Astrocyte (in vitro differentiated cells and primary cell): ENCODE data around the gene SYT2. TPM values are rescaled to one million over a fixed set of nuclear protein-coding genes. Genes with fewer than 3 reads are reported as not detected.

Experiments used
- DNase-seq: peaks from one replicate; pipeline ENCODE4 v3.0.0-alpha.2; 2010; ENCODE audit warnings: low read depth
- FAIRE-seq: peaks from 2 replicates; lab custom pipeline; 2011; peaks lifted over from hg19 to GRCh38; lab: Jason Lieb, UNC
- H2AFZ ChIP-seq: 2 replicates; pipeline ENCODE4 v1.6.0; 2012; ENCODE audit warnings: low read depth, low read length, inconsistent platforms
- H3K27ac ChIP-seq: 2 replicates; pipeline ENCODE4 v1.5.1; 2011; ENCODE audit warnings: low read depth, low read length, inconsistent platforms
- H3K27me3 ChIP-seq: 2 replicates; pipeline ENCODE4 v1.6.0; 2011; ENCODE audit warnings: low read length, inconsistent platforms; ENCODE audit not compliant: insufficient read depth
- H3K36me3 ChIP-seq: 2 replicates; pipeline ENCODE4 v1.5.1; 2011; ENCODE audit warnings: low read length, inconsistent platforms; ENCODE audit not compliant: insufficient read depth
- H3K4me1 ChIP-seq: 2 replicates; pipeline ENCODE4 v1.5.1; 2011; ENCODE audit warnings: low read length, inconsistent platforms; ENCODE audit not compliant: insufficient read depth
- H3K4me2 ChIP-seq: 2 replicates; pipeline ENCODE4 v1.6.0; 2012; ENCODE audit warnings: low read length, inconsistent platforms
- H3K4me3 ChIP-seq: 2 replicates; pipeline ENCODE4 v1.5.1; 2011; ENCODE audit warnings: low read depth, mild to moderate bottlenecking, low read length, inconsistent platforms; ENCODE audit not compliant: insufficient read depth
- H3K79me2 ChIP-seq: 2 replicates; pipeline ENCODE4 v1.6.0; 2012; ENCODE audit warnings: mild to moderate bottlenecking, low read length, inconsistent platforms; ENCODE audit not compliant: insufficient read depth
- H3K9ac ChIP-seq: 2 replicates; pipeline ENCODE4 v1.6.0; 2012; ENCODE audit warnings: mild to moderate bottlenecking, low read length, inconsistent platforms
- H3K9me3 ChIP-seq: 2 replicates; pipeline ENCODE4 v1.5.1; 2012; ENCODE audit warnings: low read depth, mild to moderate bottlenecking, low read length, inconsistent platforms; ENCODE audit not compliant: insufficient read depth
- H4K20me1 ChIP-seq: 2 replicates; pipeline ENCODE4 v1.6.0; 2012; ENCODE audit warnings: low read length, inconsistent platforms; ENCODE audit not compliant: insufficient read depth
- H3K27ac Mint-ChIP-seq: one replicate; pipeline ENCODE4 v1.8.0; 2021; ENCODE audit warnings: mild to moderate bottlenecking, mixed read lengths; ENCODE audit not compliant: unreplicated experiment
- H3K27me3 Mint-ChIP-seq: one replicate; pipeline ENCODE4 v1.8.0; 2021; ENCODE audit warnings: low read depth, mixed read lengths; ENCODE audit not compliant: unreplicated experiment
- H3K36me3 Mint-ChIP-seq: one replicate; pipeline ENCODE4 v1.8.0; 2021; ENCODE audit warnings: low read depth, mixed read lengths; ENCODE audit not compliant: unreplicated experiment
- H3K4me1 Mint-ChIP-seq: one replicate; pipeline ENCODE4 v1.8.0; 2021; ENCODE audit warnings: low read depth, mixed read lengths; ENCODE audit not compliant: unreplicated experiment
- H3K4me3 Mint-ChIP-seq: one replicate; pipeline ENCODE4 v1.8.0; 2021; ENCODE audit warnings: mild to moderate bottlenecking, moderate library complexity, mixed read lengths; ENCODE audit not compliant: unreplicated experiment
- H3K9me3 Mint-ChIP-seq: one replicate; pipeline ENCODE4 v1.8.0; 2021; ENCODE audit warnings: mild to moderate bottlenecking, mixed read lengths; ENCODE audit not compliant: unreplicated experiment
- EZH2 ChIP-seq: IDR thresholded peaks from 2 replicates; pipeline ENCODE4 v1.6.1; 2012; ENCODE audit warnings: mild to moderate bottlenecking, low read length, inconsistent platforms; ENCODE audit not compliant: insufficient read depth
- total RNA-seq: library from RNA; stranded (reverse); gene quantifications from 2 replicates; pipeline ENCODE4 v1.2.1, GENCODE V29; 2021
- TF ChIP-seq, protein P1 (sequence below): IDR thresholded peaks from 2 replicates; pipeline ENCODE4 v1.5.1; 2011; ENCODE audit warnings: low read depth, mild to moderate bottlenecking, inconsistent platforms, low read length, moderate library complexity; ENCODE audit not compliant: insufficient read depth

Gene SYT2
- total RNA-seq, 1 donor from 2014 or later: 0.27 TPM

DNA sequence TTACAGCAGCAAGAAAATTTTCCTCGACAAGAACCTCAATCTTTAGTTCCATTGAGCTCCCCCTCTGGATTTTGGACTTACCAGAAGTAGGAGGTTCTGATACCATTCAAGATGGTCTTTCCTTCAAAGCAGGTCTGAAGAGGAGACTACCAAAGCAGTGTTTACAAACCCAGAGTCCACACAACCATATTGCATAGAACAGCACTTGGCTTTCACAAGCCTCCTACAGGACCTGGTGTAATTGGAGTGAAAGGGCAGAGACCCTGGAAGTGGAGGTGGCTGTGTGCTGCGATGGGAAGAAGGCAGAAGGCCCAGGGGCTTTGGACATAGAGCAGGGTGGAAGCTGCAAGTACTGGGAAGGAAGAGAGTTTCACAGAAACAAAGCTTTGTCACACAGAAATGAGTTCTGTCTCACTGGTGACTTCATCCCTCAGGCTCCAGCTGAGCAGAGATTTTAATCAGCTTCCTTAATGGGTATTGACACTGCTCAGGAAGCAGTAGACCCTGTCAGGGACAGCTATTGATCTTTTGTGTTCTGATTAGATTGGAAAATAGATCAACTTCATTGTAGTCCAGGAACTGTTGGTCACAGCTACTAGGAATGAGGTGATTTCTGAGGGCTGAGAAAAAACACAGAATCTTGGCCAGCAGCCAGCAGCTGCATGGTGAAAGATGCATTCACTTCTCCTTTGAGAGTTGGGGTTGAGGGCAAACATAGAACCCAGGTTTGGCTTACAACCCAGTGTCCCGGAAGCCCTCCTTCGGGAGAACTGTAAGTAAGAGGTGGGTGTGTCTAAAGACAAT, 124.0 kb downstream of the SYT2 start:
- peak overlapping the region; percentile 11 for H3K9ac ChIP-seq
- H3K36me3 ChIP-seq: no peaks in the 10 kb centered on the region
- Mint-ChIP-seq H3K27ac (peak overlapping the region; percentile 95), H3K27me3 (no peaks in the 10 kb centered on the region), H3K36me3 (peaks cover 9% of the 10 kb centered on the region), H3K4me3 (peak overlapping the region; percentile 50), H3K4me1 (peaks cover 48% of the 10 kb centered on the region), H3K9me3 (no peaks in the 10 kb centered on the region)
- H3K4me3 ChIP-seq: no peak overlapping the region
- no peak overlapping the region for H2AFZ ChIP-seq
- no peaks in the 10 kb centered on the region for H3K9me3 ChIP-seq
- peaks cover 35% of the 10 kb centered on the region for H3K4me1 ChIP-seq
- no peaks in the 10 kb centered on the region for H4K20me1 ChIP-seq
- H3K4me2 ChIP-seq: peak overlapping the region; percentile 17
- FAIRE-seq (no peak), DNase-seq (peak; percentile 36)
- no peak for TF ChIP-seq EZH2
- TF ChIP-seq, protein P1, sequence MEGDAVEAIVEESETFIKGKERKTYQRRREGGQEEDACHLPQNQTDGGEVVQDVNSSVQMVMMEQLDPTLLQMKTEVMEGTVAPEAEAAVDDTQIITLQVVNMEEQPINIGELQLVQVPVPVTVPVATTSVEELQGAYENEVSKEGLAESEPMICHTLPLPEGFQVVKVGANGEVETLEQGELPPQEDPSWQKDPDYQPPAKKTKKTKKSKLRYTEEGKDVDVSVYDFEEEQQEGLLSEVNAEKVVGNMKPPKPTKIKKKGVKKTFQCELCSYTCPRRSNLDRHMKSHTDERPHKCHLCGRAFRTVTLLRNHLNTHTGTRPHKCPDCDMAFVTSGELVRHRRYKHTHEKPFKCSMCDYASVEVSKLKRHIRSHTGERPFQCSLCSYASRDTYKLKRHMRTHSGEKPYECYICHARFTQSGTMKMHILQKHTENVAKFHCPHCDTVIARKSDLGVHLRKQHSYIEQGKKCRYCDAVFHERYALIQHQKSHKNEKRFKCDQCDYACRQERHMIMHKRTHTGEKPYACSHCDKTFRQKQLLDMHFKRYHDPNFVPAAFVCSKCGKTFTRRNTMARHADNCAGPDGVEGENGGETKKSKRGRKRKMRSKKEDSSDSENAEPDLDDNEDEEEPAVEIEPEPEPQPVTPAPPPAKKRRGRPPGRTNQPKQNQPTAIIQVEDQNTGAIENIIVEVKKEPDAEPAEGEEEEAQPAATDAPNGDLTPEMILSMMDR: no peak
- H3K27me3 ChIP-seq: no peaks in the 10 kb centered on the region
- H3K79me2 ChIP-seq: no peaks in the 10 kb centered on the region
- H3K27ac ChIP-seq: peak overlapping the region; percentile 41

GRCh38 chr1:202585590-202585933, 124.7 kb downstream of the SYT2 start:
- H3K4me3 Mint-ChIP-seq: no peak overlapping the region

More at GRCh38 chr1:202585590-202585933, 124.7 kb downstream of the SYT2 start:
- no peaks in the 10 kb centered on the region for H3K79me2 ChIP-seq
- Mint-ChIP-seq H3K9me3 (peaks cover 2% of the 10 kb centered on the region), H3K27me3 (no peaks in the 10 kb centered on the region), H3K36me3 (peaks cover 9% of the 10 kb centered on the region), H3K27ac (no peak overlapping the region), H3K4me1 (peaks cover 42% of the 10 kb centered on the region)
- no peak overlapping the region for H3K27ac ChIP-seq
- FAIRE-seq (no peak), DNase-seq (peak; percentile 28)
- TF ChIP-seq, protein P1: no peak
- no peak for TF ChIP-seq EZH2
- no peaks in the 10 kb centered on the region for H3K9me3 ChIP-seq
- H4K20me1 ChIP-seq: no peaks in the 10 kb centered on the region
- no peaks in the 10 kb centered on the region for H3K36me3 ChIP-seq
- peaks cover 39% of the 10 kb centered on the region for H3K4me1 ChIP-seq
- H3K4me3 ChIP-seq: no peak overlapping the region
- no peak overlapping the region for H3K4me2 ChIP-seq
- no peak overlapping the region for H3K9ac ChIP-seq
- no peak overlapping the region for H2AFZ ChIP-seq
- H3K27me3 ChIP-seq: no peaks in the 10 kb centered on the region
